Liver (tissue), 9 donors: ENCODE measurements around the gene NAPEPLD. TPM values are rescaled to one million over a fixed set of nuclear protein-coding genes. Genes with fewer than 3 reads are reported as not detected.

Experiments
- DNase-seq: peaks from one replicate; pipeline ENCODE4 v3.0.0-alpha.2; 2017; ENCODE audit warnings: low spot score
- H3K27ac ChIP-seq, 2 donors: one replicate each; pipeline ENCODE4 v1.7.0; 2013; ENCODE audit warnings: inconsistent platforms in 2 of 2, low read length in 2 of 2, control low read depth in 1 of 2, low read depth in 1 of 2, mild to moderate bottlenecking in 1 of 2
- H3K27me3 ChIP-seq, 4 donors: one replicate each; pipeline versions ENCODE4 v1.6.1 to v1.7.0; 2013; ENCODE audit warnings: low read length in 3 of 4, inconsistent platforms in 1 of 4, mild to moderate bottlenecking in 1 of 4, moderate library complexity in 1 of 4; ENCODE audit not compliant: control insufficient read depth in 4 of 4, insufficient read depth in 4 of 4
- H3K36me3 ChIP-seq, 4 donors: one replicate each; pipeline versions ENCODE4 v1.6.1 to v1.7.0; 2013; ENCODE audit warnings: low read length in 3 of 4, mild to moderate bottlenecking in 3 of 4, low read depth in 1 of 4, moderate library complexity in 1 of 4; ENCODE audit not compliant: control insufficient read depth in 4 of 4, insufficient read depth in 3 of 4
- H3K4me1 ChIP-seq, 4 donors: one replicate each; pipeline versions ENCODE4 v1.6.1 to v1.7.0; 2013; ENCODE audit warnings: low read length in 3 of 4, mild to moderate bottlenecking in 3 of 4, moderate library complexity in 1 of 4; ENCODE audit not compliant: control insufficient read depth in 4 of 4, insufficient read depth in 4 of 4
- H3K4me3 ChIP-seq, 3 donors: one replicate each; pipeline versions ENCODE4 v1.6.1 to v1.7.0; 2013; ENCODE audit warnings: low read length in 3 of 3, control low read depth in 1 of 3, low read depth in 1 of 3, mild to moderate bottlenecking in 1 of 3
- H3K9ac ChIP-seq, 2 donors: one replicate each; pipeline ENCODE4 v1.7.0; 2013; ENCODE audit warnings: low read length in 2 of 2, mild to moderate bottlenecking in 2 of 2, moderate library complexity in 2 of 2, control low read depth in 1 of 2, low read depth in 1 of 2
- H3K9me3 ChIP-seq, 4 donors: one replicate each; pipeline versions ENCODE4 v1.6.1 to v1.7.0; 2013; ENCODE audit warnings: low read length in 3 of 4; ENCODE audit not compliant: control insufficient read depth in 4 of 4
- ATF3 ChIP-seq: IDR thresholded peaks from 2 replicates; pipeline ENCODE4 v1.6.1; 2016; ENCODE audit warnings: antibody characterized with exemption
- CTCF ChIP-seq: fragments of 150-350 bp; IDR thresholded peaks from 2 replicates; pipeline ENCODE4 v1.5.1; 2017; ENCODE audit warnings: improper control_type of control experiment, low read depth, low read length; ENCODE audit not compliant: missing input control
- EGR1 ChIP-seq, 2 donors: IDR thresholded peaks; 2 replicates each; pipeline ENCODE4 v1.6.1; 2016 to 2018; ENCODE audit warnings: antibody characterized with exemption in 2 of 2, low read depth in 2 of 2
- FOXA1 ChIP-seq: IDR thresholded peaks from 2 replicates; pipeline ENCODE4 v1.6.1; 2016; ENCODE audit warnings: antibody characterized with exemption
- FOXA2 ChIP-seq: IDR thresholded peaks from 2 replicates; pipeline ENCODE4 v1.6.1; 2016; ENCODE audit warnings: antibody characterized with exemption
- GABPA ChIP-seq, 2 donors: IDR thresholded peaks in 1 of 2; conservative IDR thresholded peaks in 1 of 2; 2 replicates each; pipeline ENCODE4 v1.6.1; 2016; ENCODE audit warnings: antibody characterized with exemption in 2 of 2, mild to moderate bottlenecking in 1 of 2, moderate library complexity in 1 of 2
- HNF4A ChIP-seq, 2 donors: conservative IDR thresholded peaks; 2 replicates each; pipeline ENCODE4 v1.6.1; 2016; ENCODE audit warnings: antibody characterized with exemption in 2 of 2, mild to moderate bottlenecking in 2 of 2
- HNF4G ChIP-seq: IDR thresholded peaks from 2 replicates; pipeline ENCODE4 v1.6.1; 2016; ENCODE audit warnings: antibody characterized with exemption
- JUND ChIP-seq, 2 donors: IDR thresholded peaks; 2 replicates each; pipeline ENCODE4 v1.6.1; 2016; ENCODE audit warnings: antibody characterized with exemption in 2 of 2
- MAX ChIP-seq: IDR thresholded peaks from 2 replicates; pipeline ENCODE4 v1.6.1; 2016; ENCODE audit warnings: antibody characterized with exemption
- NR2F2 ChIP-seq: IDR thresholded peaks from 2 replicates; pipeline ENCODE4 v1.6.1; 2016; ENCODE audit warnings: antibody characterized with exemption
- RAD21 ChIP-seq, 2 donors: IDR thresholded peaks; 2 replicates each; pipeline ENCODE4 v1.6.1; 2016; ENCODE audit warnings: antibody characterized with exemption in 2 of 2, mild to moderate bottlenecking in 2 of 2
- REST ChIP-seq: IDR thresholded peaks from 2 replicates; pipeline ENCODE4 v1.6.1; 2016; ENCODE audit warnings: antibody characterized with exemption, mild to moderate bottlenecking
- RXRA ChIP-seq, 2 donors: IDR thresholded peaks; 2 replicates each; pipeline ENCODE4 v1.6.1; 2017 to 2018; ENCODE audit warnings: antibody characterized with exemption in 2 of 2, mild to moderate bottlenecking in 1 of 2
- SP1 ChIP-seq: IDR thresholded peaks from 2 replicates; pipeline ENCODE4 v1.6.1; 2018; ENCODE audit warnings: antibody characterized with exemption, mild to moderate bottlenecking
- TAF1 ChIP-seq: conservative IDR thresholded peaks from 2 replicates; pipeline ENCODE4 v1.6.1; 2016; ENCODE audit warnings: antibody characterized with exemption, mild to moderate bottlenecking
- YY1 ChIP-seq: IDR thresholded peaks from 2 replicates; pipeline ENCODE4 v1.6.1; 2016; ENCODE audit warnings: antibody characterized with exemption, mild to moderate bottlenecking
- ZBTB33 ChIP-seq: IDR thresholded peaks from 2 replicates; pipeline ENCODE4 v1.6.1; 2016; ENCODE audit warnings: antibody characterized with exemption
- WGBS: extraction: QIAGEN DNeasy Blood & Tissue Kit; methylation state at CpG from one replicate; pipeline ENCODE4 v1.1.7; 2013; 5-methylcytosine and 5-hydroxymethylcytosine counted together
- polyA plus RNA-seq, 2 donors: library from polyadenylated mRNA; stranded (reverse) in 1 of 2; unstranded in 1 of 2; fragments of 200-250 nt in 1 of 2; fragments of >200 nt in 1 of 2; fragmentation: Nextera tagmentation in 1 of 2; extraction: Ambion mirVana in 1 of 2; gene quantifications; one replicate each; pipeline versions ENCODE4 v1.2.1 to v1.2.3, GENCODE V29; 2013 to 2015
- total RNA-seq, 2 donors: library from RNA; depleted of rRNA; stranded (reverse); fragments of >200 nt; gene quantifications; one replicate each; pipeline ENCODE4 v1.2.3, GENCODE V29; 2014
- donor health status: healthy.
- donor health status: healthy.
- donor health status: healthy.
- donor health status: healthy.
- donor health status: healthy.

Gene NAPEPLD
- total and polyA plus RNA-seq, 4 donors = 4.4 to 31.9 (median 18.2) TPM

- H3K27ac ChIP-seq = no peak overlapping the region
- no peak overlapping the region for H3K4me3 ChIP-seq
- DNase-seq = no peak
- H3K9ac ChIP-seq = no peak overlapping the region
- 98% methylated on average over 1 of the region's 1 CpG for WGBS
- TF ChIP-seq ZBTB33 (no peak), FOXA1 (no peak), GABPA (IDR thresholded peaks at IDR 0.05 in 1 of 2, conservative IDR thresholded peaks at IDR 0.05 in 1 of 2) (no peak), YY1 (no peak), NR2F2 (no peak), EGR1 (IDR thresholded peaks at IDR 0.05; ENCODE audit: low read depth in 2 of 2) (no peak), JUND (IDR thresholded peaks at IDR 0.05) (no peak), CTCF (no peak), RXRA (IDR thresholded peaks at IDR 0.05) (no peak), HNF4G (no peak), TAF1 (no peak), REST (no peak), SP1 (no peak), ATF3 (no peak), RAD21 (IDR thresholded peaks at IDR 0.05) (no peak), FOXA2 (no peak), HNF4A (conservative IDR thresholded peaks at IDR 0.05) (no peak), MAX (no peak)
- no peaks in the 10 kb centered on the region for H3K27me3 ChIP-seq
- no peaks in the 10 kb centered on the region for H3K36me3 ChIP-seq
- no peaks in the 10 kb centered on the region for H3K9me3 ChIP-seq
- peaks cover 0 to 18% (median 14%) of the 10 kb centered on the region in 4 donors for H3K4me1 ChIP-seq
These were observed 6.4 kb downstream of the NAPEPLD start for GRCh38 chr7:103142494-103142893.
